ENCODE data around the gene LNPEP. TPM values are rescaled to one million over a fixed set of nuclear protein-coding genes. Genes with fewer than 3 reads are reported as not detected.
A peak's percentile ranks its signal among the peaks of the same experiment; 100 is the strongest.

Gene LNPEP
- total and polyA plus RNA-seq, 2 donors (not counting 1 experiment from before 2014, with no cell fraction given), result 10.5 to 92.9 TPM

- Mint-ChIP-seq H3K27ac (peak overlapping the region; percentile 60), H3K9me3 (ENCODE audit: insufficient read depth) (no peaks in the 10 kb centered on the region), H3K27me3 (no peaks in the 10 kb centered on the region), H3K4me3 (no peak overlapping the region), H3K4me1 (peaks cover 37% of the 10 kb centered on the region)
- WGBS (ENCODE audit: insufficient coverage), result 47% methylated on average over 2 of the region's 3 CpGs
- ATAC-seq (ENCODE audit: low read depth) (no peak), DNase-seq (no peak)
- H3K79me2 ChIP-seq (ENCODE audit: control insufficient read depth, insufficient read depth, low read length), result peaks cover 14% of the 10 kb centered on the region
- intact Hi-C loops (cut with micrococcal nuclease), result no loop called here
- H3K27ac ChIP-seq (ENCODE audit: low read length in 2 of 2), result peak overlapping the region in 1 of 2 donors; percentile 63
- no peak overlapping the region for H3K9ac ChIP-seq (ENCODE audit: low read length)
- no peak overlapping the region for H3K4me2 ChIP-seq (replicated peaks; ENCODE audit: low read depth, low read length, poor library complexity, severe bottlenecking)
- H4K20me1 ChIP-seq (ENCODE audit: control insufficient read depth, insufficient read depth, low read length, poor library complexity, severe bottlenecking), result no peaks in the 10 kb centered on the region
- ChIA-PET POLR2A (no interaction called here), CTCF (interaction anchor here (0.9 to 1.2 kb wide), 2 partner anchors 20 to 52 kb away, joined by 4 to 5 read pairs; no protein-coding TSS in a partner anchor)
- H3K4me1 ChIP-seq (ENCODE audit: control insufficient read depth in 2 of 2, insufficient read depth in 2 of 2, low read length in 2 of 2), result peaks cover 12 to 23% of the 10 kb centered on the region in 2 donors
- H3K9me3 ChIP-seq (ENCODE audit: control extremely low read depth in 1 of 3, control insufficient read depth in 2 of 3, insufficient read depth in 1 of 3, low read length in 2 of 3), result peaks cover 0 to 2% (median 0%) of the 10 kb centered on the region in 3 donors
- no peak overlapping the region for H3K4me3 ChIP-seq (ENCODE audit: control extremely low read depth in 1 of 5, extremely low read depth in 1 of 5, insufficient read depth in 1 of 5, low read depth in 2 of 5, low read length in 4 of 5)
- H3K27me3 ChIP-seq (replicated peaks in 1 of 4; ENCODE audit: control extremely low read depth in 1 of 4, control insufficient read depth in 3 of 4, insufficient read depth in 4 of 4, low read length in 3 of 4), result no peaks in the 10 kb centered on the region
- peaks cover 8 to 18% of the 10 kb centered on the region in 2 experiments for H3K36me3 ChIP-seq (replicated peaks in 1 of 2; ENCODE audit: control extremely low read depth in 1 of 2, control insufficient read depth in 1 of 2, extremely low read depth in 1 of 2, insufficient read depth in 2 of 2, low read length in 1 of 2)
- TF ChIP-seq CTCF (IDR thresholded peaks at IDR 0.05) (no peak), EZH2 (IDR thresholded peaks at IDR 0.05; ENCODE audit: borderline replicate concordance, insufficient read depth, low read depth, low read length, poor library complexity, severe bottlenecking) (no peak)
- H2AFZ ChIP-seq (ENCODE audit: insufficient read depth, low read depth, low read length, poor library complexity, severe bottlenecking), result no peak overlapping the region
These were observed 15.0 kb upstream of the LNPEP start for GRCh38 chr5:96920744-96921355.

Measured in B cell (primary cell).